Liver (tissue), 9 donors: ENCODE data around the gene FAM53B. TPM values are rescaled to one million over a fixed set of nuclear protein-coding genes. Genes with fewer than 3 reads are reported as not detected.

Source experiments
- DNase-seq: peaks from one replicate; pipeline ENCODE4 v3.0.0-alpha.2; 2017; ENCODE audit warnings: low spot score
- H3K27ac ChIP-seq, 2 donors: one replicate each; pipeline ENCODE4 v1.7.0; 2013; ENCODE audit warnings: inconsistent platforms in 2 of 2, low read length in 2 of 2, control low read depth in 1 of 2, low read depth in 1 of 2, mild to moderate bottlenecking in 1 of 2
- H3K27me3 ChIP-seq, 4 donors: one replicate each; pipeline versions ENCODE4 v1.6.1 to v1.7.0; 2013; ENCODE audit warnings: low read length in 3 of 4, inconsistent platforms in 1 of 4, mild to moderate bottlenecking in 1 of 4, moderate library complexity in 1 of 4; ENCODE audit not compliant: control insufficient read depth in 4 of 4, insufficient read depth in 4 of 4
- H3K36me3 ChIP-seq, 4 donors: one replicate each; pipeline versions ENCODE4 v1.6.1 to v1.7.0; 2013; ENCODE audit warnings: low read length in 3 of 4, mild to moderate bottlenecking in 3 of 4, low read depth in 1 of 4, moderate library complexity in 1 of 4; ENCODE audit not compliant: control insufficient read depth in 4 of 4, insufficient read depth in 3 of 4
- H3K4me1 ChIP-seq, 4 donors: one replicate each; pipeline versions ENCODE4 v1.6.1 to v1.7.0; 2013; ENCODE audit warnings: low read length in 3 of 4, mild to moderate bottlenecking in 3 of 4, moderate library complexity in 1 of 4; ENCODE audit not compliant: control insufficient read depth in 4 of 4, insufficient read depth in 4 of 4
- H3K4me3 ChIP-seq, 3 donors: one replicate each; pipeline versions ENCODE4 v1.6.1 to v1.7.0; 2013; ENCODE audit warnings: low read length in 3 of 3, control low read depth in 1 of 3, low read depth in 1 of 3, mild to moderate bottlenecking in 1 of 3
- H3K9ac ChIP-seq, 2 donors: one replicate each; pipeline ENCODE4 v1.7.0; 2013; ENCODE audit warnings: low read length in 2 of 2, mild to moderate bottlenecking in 2 of 2, moderate library complexity in 2 of 2, control low read depth in 1 of 2, low read depth in 1 of 2
- H3K9me3 ChIP-seq, 4 donors: one replicate each; pipeline versions ENCODE4 v1.6.1 to v1.7.0; 2013; ENCODE audit warnings: low read length in 3 of 4; ENCODE audit not compliant: control insufficient read depth in 4 of 4
- ATF3 ChIP-seq: IDR thresholded peaks from 2 replicates; pipeline ENCODE4 v1.6.1; 2016; ENCODE audit warnings: antibody characterized with exemption
- CTCF ChIP-seq: fragments of 150-350 bp; IDR thresholded peaks from 2 replicates; pipeline ENCODE4 v1.5.1; 2017; ENCODE audit warnings: improper control_type of control experiment, low read depth, low read length; ENCODE audit not compliant: missing input control
- EGR1 ChIP-seq, 2 donors: IDR thresholded peaks; 2 replicates each; pipeline ENCODE4 v1.6.1; 2016 to 2018; ENCODE audit warnings: antibody characterized with exemption in 2 of 2, low read depth in 2 of 2
- FOXA1 ChIP-seq: IDR thresholded peaks from 2 replicates; pipeline ENCODE4 v1.6.1; 2016; ENCODE audit warnings: antibody characterized with exemption
- FOXA2 ChIP-seq: IDR thresholded peaks from 2 replicates; pipeline ENCODE4 v1.6.1; 2016; ENCODE audit warnings: antibody characterized with exemption
- GABPA ChIP-seq, 2 donors: IDR thresholded peaks in 1 of 2; conservative IDR thresholded peaks in 1 of 2; 2 replicates each; pipeline ENCODE4 v1.6.1; 2016; ENCODE audit warnings: antibody characterized with exemption in 2 of 2, mild to moderate bottlenecking in 1 of 2, moderate library complexity in 1 of 2
- HNF4A ChIP-seq, 2 donors: conservative IDR thresholded peaks; 2 replicates each; pipeline ENCODE4 v1.6.1; 2016; ENCODE audit warnings: antibody characterized with exemption in 2 of 2, mild to moderate bottlenecking in 2 of 2
- HNF4G ChIP-seq: IDR thresholded peaks from 2 replicates; pipeline ENCODE4 v1.6.1; 2016; ENCODE audit warnings: antibody characterized with exemption
- JUND ChIP-seq, 2 donors: IDR thresholded peaks; 2 replicates each; pipeline ENCODE4 v1.6.1; 2016; ENCODE audit warnings: antibody characterized with exemption in 2 of 2
- NR2F2 ChIP-seq: IDR thresholded peaks from 2 replicates; pipeline ENCODE4 v1.6.1; 2016; ENCODE audit warnings: antibody characterized with exemption
- RAD21 ChIP-seq, 2 donors: IDR thresholded peaks; 2 replicates each; pipeline ENCODE4 v1.6.1; 2016; ENCODE audit warnings: antibody characterized with exemption in 2 of 2, mild to moderate bottlenecking in 2 of 2
- REST ChIP-seq: IDR thresholded peaks from 2 replicates; pipeline ENCODE4 v1.6.1; 2016; ENCODE audit warnings: antibody characterized with exemption, mild to moderate bottlenecking
- RXRA ChIP-seq, 2 donors: IDR thresholded peaks; 2 replicates each; pipeline ENCODE4 v1.6.1; 2017 to 2018; ENCODE audit warnings: antibody characterized with exemption in 2 of 2, mild to moderate bottlenecking in 1 of 2
- SP1 ChIP-seq: IDR thresholded peaks from 2 replicates; pipeline ENCODE4 v1.6.1; 2018; ENCODE audit warnings: antibody characterized with exemption, mild to moderate bottlenecking
- TAF1 ChIP-seq: conservative IDR thresholded peaks from 2 replicates; pipeline ENCODE4 v1.6.1; 2016; ENCODE audit warnings: antibody characterized with exemption, mild to moderate bottlenecking
- ZBTB33 ChIP-seq: IDR thresholded peaks from 2 replicates; pipeline ENCODE4 v1.6.1; 2016; ENCODE audit warnings: antibody characterized with exemption
- whole genome bisulfite sequencing: extraction: QIAGEN DNeasy Blood & Tissue Kit; methylation state at CpG from one replicate; pipeline ENCODE4 v1.1.7; 2013; 5-methylcytosine and 5-hydroxymethylcytosine counted together
- polyA plus RNA-seq, 2 donors: library from polyadenylated mRNA; stranded (reverse) in 1 of 2; unstranded in 1 of 2; fragments of 200-250 nt in 1 of 2; fragments of >200 nt in 1 of 2; fragmentation: Nextera tagmentation in 1 of 2; extraction: Ambion mirVana in 1 of 2; gene quantifications; one replicate each; pipeline versions ENCODE4 v1.2.1 to v1.2.3, GENCODE V29; 2013 to 2015
- total RNA-seq, 2 donors: library from RNA; depleted of rRNA; stranded (reverse); fragments of >200 nt; gene quantifications; one replicate each; pipeline ENCODE4 v1.2.3, GENCODE V29; 2014
- donor health status: healthy.
- donor health status: healthy.
- donor health status: healthy.
- donor health status: healthy.
- donor health status: healthy.

FAM53B gene
- total and polyA plus RNA-seq, 4 donors: 1.1 to 24.0 (median 6.3) TPM

GRCh38 chr10:124678557-124679240 is 65.5 kb downstream of the FAM53B start:
- TF ChIP-seq ZBTB33: no peak
- no peak for TF ChIP-seq TAF1
- TF ChIP-seq FOXA1: no peak
- TF ChIP-seq NR2F2: no peak
- no peak for TF ChIP-seq REST
- no peak for TF ChIP-seq SP1
- no peak for DNase-seq
- WGBS: 89% methylated on average over 12 of the region's 12 CpGs
- no peak overlapping the region for H3K9ac ChIP-seq
- H3K36me3 ChIP-seq: peaks cover 0 to 7% (median under 1%) of the 10 kb centered on the region in 4 donors
- H3K27me3 ChIP-seq: no peaks in the 10 kb centered on the region
- no peak overlapping the region for H3K4me3 ChIP-seq
- no peaks in the 10 kb centered on the region for H3K9me3 ChIP-seq
- H3K27ac ChIP-seq: no peak overlapping the region
- peaks cover 3 to 11% (median 6%) of the 10 kb centered on the region in 4 donors for H3K4me1 ChIP-seq

GRCh38 chr10:124677749-124678556 is 66.2 kb downstream of the FAM53B start:
- H3K9ac ChIP-seq: no peak overlapping the region
- no peak overlapping the region for H3K4me3 ChIP-seq
- H3K9me3 ChIP-seq: no peaks in the 10 kb centered on the region
- 87% methylated on average over 10 of the region's 10 CpGs for WGBS
- no peaks in the 10 kb centered on the region for H3K27me3 ChIP-seq
- no peak overlapping the region for H3K27ac ChIP-seq
- peaks cover 3 to 9% (median 7%) of the 10 kb centered on the region in 4 donors for H3K4me1 ChIP-seq
- TF ChIP-seq EGR1 (IDR thresholded peaks at IDR 0.05; ENCODE audit: low read depth in 2 of 2): no peak
- no peak for TF ChIP-seq RXRA (IDR thresholded peaks at IDR 0.05)
- no peak for TF ChIP-seq RAD21 (IDR thresholded peaks at IDR 0.05)
- no peak for TF ChIP-seq NR2F2
- TF ChIP-seq HNF4A (conservative IDR thresholded peaks at IDR 0.05): no peak
- TF ChIP-seq JUND (IDR thresholded peaks at IDR 0.05): no peak
- no peak for TF ChIP-seq TAF1
- no peak for TF ChIP-seq HNF4G
- TF ChIP-seq GABPA (IDR thresholded peaks at IDR 0.05 in 1 of 2, conservative IDR thresholded peaks at IDR 0.05 in 1 of 2): no peak
- no peak for TF ChIP-seq FOXA2
- no peak for TF ChIP-seq ZBTB33
- TF ChIP-seq REST: no peak
- no peak for TF ChIP-seq CTCF
- TF ChIP-seq ATF3: no peak
- TF ChIP-seq SP1: no peak
- H3K36me3 ChIP-seq: peaks cover 0 to 7% (median under 1%) of the 10 kb centered on the region in 4 donors
- peak; percentile 66 for DNase-seq
